SU-DHL-6 (cell line): Measurements from ENCODE around the gene CD47.

ENCODE experiments used
- H2AFZ ChIP-seq: fragments of 200-600 bp; sonication (generic); 2 replicates; pipeline ENCODE4 v1.6.1; 2014; ENCODE audit warnings: low read depth, mild to moderate bottlenecking, moderate library complexity, mixed read lengths, antibody characterized with exemption, low read length; ENCODE audit not compliant: severe bottlenecking
- H3F3A ChIP-seq: fragments of 200-600 bp; shearing (Covaris generic); 2 replicates; pipeline ENCODE4 v1.6.0; 2016; ENCODE audit warnings: antibody characterized with exemption, mild to moderate bottlenecking; ENCODE audit not compliant: insufficient read depth
- H3K27ac ChIP-seq: fragments of 200-600 bp; sonication (generic); 2 replicates; pipeline ENCODE4 v1.5.1; 2016; ENCODE audit warnings: low read depth, mild to moderate bottlenecking, low read length, moderate library complexity, mixed read lengths
- H3K27me3 ChIP-seq: fragments of 200-600 bp; sonication (generic), shearing (Covaris generic); 2 replicates; pipeline ENCODE4 v1.6.0; 2014; ENCODE audit warnings: mild to moderate bottlenecking, low read length
- H3K36me3 ChIP-seq: fragments of 200-600 bp; sonication (generic); 2 replicates; pipeline ENCODE4 v1.6.1; 2014; ENCODE audit warnings: mild to moderate bottlenecking, low read length, mixed read lengths
- H3K4me2 ChIP-seq: fragments of 300-600, 200-600 bp; shearing (Covaris generic), sonication (generic); 2 replicates; pipeline ENCODE4 v1.6.0; 2014; ENCODE audit warnings: low read length, low read depth, mild to moderate bottlenecking; ENCODE audit not compliant: poor library complexity, severe bottlenecking
- H3K4me3 ChIP-seq: fragments of 200-600 bp; sonication (generic); 2 replicates; pipeline ENCODE4 v1.5.1; 2014; ENCODE audit warnings: antibody characterized with exemption, low read length, mild to moderate bottlenecking, mixed read lengths; ENCODE audit not compliant: insufficient read depth, poor library complexity, severe bottlenecking
- H3K79me2 ChIP-seq: fragments of 200-600 bp; sonication (generic); 2 replicates; pipeline ENCODE4 v1.6.1; 2014; ENCODE audit warnings: mild to moderate bottlenecking, low read length, moderate library complexity; ENCODE audit not compliant: insufficient read depth
- H3K9ac ChIP-seq: fragments of 200-600 bp; sonication (generic); 2 replicates; pipeline ENCODE4 v1.7.0; 2014; ENCODE audit warnings: mild to moderate bottlenecking, low read length
- H3K9me2 ChIP-seq: fragments of 200-600 bp; sonication (generic); replicated peaks from 2 replicates; pipeline ENCODE4 v1.6.1; 2014; ENCODE audit warnings: low read length; ENCODE audit not compliant: insufficient read depth
- H3K9me3 ChIP-seq: fragments of 200-600 bp; sonication (generic); 2 replicates; pipeline ENCODE4 v1.6.1; 2014; ENCODE audit warnings: low read length, mixed read lengths; ENCODE audit not compliant: insufficient read depth
- H4K20me1 ChIP-seq: fragments of 200-600 bp; sonication (generic); 2 replicates; pipeline ENCODE4 v1.6.1; 2014; ENCODE audit warnings: low read depth, mild to moderate bottlenecking, antibody characterized with exemption, low read length, moderate library complexity, mixed read lengths
- CTCF ChIP-seq: fragments of 200-600 bp; sonication (generic); IDR thresholded peaks from one replicate; pipeline ENCODE4 v1.5.1; 2017; ENCODE audit warnings: antibody characterized with exemption, mild to moderate bottlenecking, low read length, moderate library complexity; ENCODE audit not compliant: insufficient read depth, poor library complexity, severe bottlenecking
- EZH2phosphoT487 ChIP-seq: fragments of 200-600 bp; sonication (generic), shearing (Covaris generic); conservative IDR thresholded peaks from 2 replicates; pipeline ENCODE4 v1.6.1; 2018; ENCODE audit warnings: mild to moderate bottlenecking, antibody characterized with exemption, low read length, moderate library complexity, mixed read lengths

Gene CD47

GRCh38 chr3:108079877-108080276 lies 11.0 kb downstream of the CD47 start:
- H3K79me2 ChIP-seq = peaks cover 99% of the 10 kb centered on the region
- TF ChIP-seq EZH2phosphoT487 (no peak), CTCF (no peak)
- no peaks in the 10 kb centered on the region for H3K9me2 ChIP-seq
- H3K9me3 ChIP-seq = no peaks in the 10 kb centered on the region
- no peak overlapping the region for H3K4me3 ChIP-seq
- H3K9ac ChIP-seq = no peak overlapping the region
- H3K4me2 ChIP-seq = no peak overlapping the region
- H2AFZ ChIP-seq = no peak overlapping the region
- no peaks in the 10 kb centered on the region for H3F3A ChIP-seq
- peaks cover 14% of the 10 kb centered on the region; the same call in 1 of the 2 replicates for H4K20me1 ChIP-seq
- H3K27ac ChIP-seq = no peak overlapping the region
- H3K36me3 ChIP-seq = peaks cover 21% of the 10 kb centered on the region
- H3K27me3 ChIP-seq = no peaks in the 10 kb centered on the region

- H2AFZ ChIP-seq = no peak overlapping the region
- no peak overlapping the region for H3K27ac ChIP-seq
- H4K20me1 ChIP-seq = peaks cover 14% of the 10 kb centered on the region; the same call in 1 of the 2 replicates
- H3K4me3 ChIP-seq = no peak overlapping the region
- H3K9ac ChIP-seq = no peak overlapping the region
- H3K4me2 ChIP-seq = no peak overlapping the region
- TF ChIP-seq CTCF = no peak
- no peak for TF ChIP-seq EZH2phosphoT487
- peaks cover 96% of the 10 kb centered on the region for H3K79me2 ChIP-seq
- H3K9me3 ChIP-seq = no peaks in the 10 kb centered on the region
- no peaks in the 10 kb centered on the region for H3F3A ChIP-seq
- H3K27me3 ChIP-seq = no peaks in the 10 kb centered on the region
- H3K36me3 ChIP-seq = peaks cover 21% of the 10 kb centered on the region
- H3K9me2 ChIP-seq = no peaks in the 10 kb centered on the region
Observed at GRCh38 chr3:108079043-108079442, 11.8 kb downstream of the CD47 start.

GRCh38 chr3:108076564-108076963 lies 14.3 kb downstream of the CD47 start:
- Histone ChIP-seq H3F3A (0 out of 2 replicates have a peak, but pooled peaks cover under 1% of the 10 kb centered on the region), H4K20me1 (peaks cover 4% of the 10 kb centered on the region; the same call in 1 of the 2 replicates), H2AFZ (no peak overlapping the region), H3K36me3 (peaks cover 24% of the 10 kb centered on the region), H3K79me2 (peaks cover 87% of the 10 kb centered on the region), H3K9me3 (no peaks in the 10 kb centered on the region), H3K9ac (no peak overlapping the region), H3K9me2 (no peaks in the 10 kb centered on the region), H3K4me2 (no peak overlapping the region), H3K27me3 (no peaks in the 10 kb centered on the region), H3K27ac (no peak overlapping the region), H3K4me3 (no peak overlapping the region)
- TF ChIP-seq CTCF = no peak
- TF ChIP-seq EZH2phosphoT487 = no peak
